NCI-H2196 treated with DMSO at 0.1 percent for 48 hours (cell line): ENCODE results near the gene CNTF.

Source experiments
- DNase-seq: peaks from one replicate; lab custom pipeline; 2025; ENCODE audit not compliant: unreplicated experiment; lab: John Stamatoyannopoulos, UW

The CNTF gene

GRCh38 chr11:58641803-58642581 is 19.5 kb downstream of the CNTF start:
- DNase-seq: no peak

GRCh38 chr11:58645854-58646253 is 23.4 kb downstream of the CNTF start:
- DNase-seq: no peak

GRCh38 chr11:58647141-58647699 is 24.8 kb downstream of the CNTF start:
- DNase-seq: no peak

GRCh38 chr11:58647866-58648265 is 25.4 kb downstream of the CNTF start:
- DNase-seq: no peak

GRCh38 chr11:58649623-58650022 is 27.2 kb downstream of the CNTF start:
- DNase-seq: no peak

GRCh38 chr11:58650496-58650895 is 28.0 kb downstream of the CNTF start:
- no peak for DNase-seq

GRCh38 chr11:58652726-58653280 is 30.3 kb downstream of the CNTF start:
- no peak for DNase-seq

- peak; percentile 57 for DNase-seq
These were observed 31.8 kb downstream of the CNTF start for GRCh38 chr11:58654079-58654907.

- DNase-seq: no peak
These were observed 32.4 kb downstream of the CNTF start for GRCh38 chr11:58654908-58655296.

GRCh38 chr11:58656348-58656747 is 33.9 kb downstream of the CNTF start:
- DNase-seq: no peak

- no peak for DNase-seq
These were observed 36.2 kb downstream of the CNTF start for GRCh38 chr11:58658623-58659022.

GRCh38 chr11:58659404-58659803 is 36.9 kb downstream of the CNTF start:
- DNase-seq: no peak

- DNase-seq: no peak
These were observed 37.6 kb downstream of the CNTF start for GRCh38 chr11:58659910-58660570.

GRCh38 chr11:58671983-58672633 is 49.6 kb downstream of the CNTF start:
- DNase-seq: no peak

GRCh38 chr11:58674609-58675008 is 52.1 kb downstream of the CNTF start:
- DNase-seq: no peak
